ENCODE data around the gene CYP11A1. TPM values are rescaled to one million over a fixed set of nuclear protein-coding genes. Genes with fewer than 3 reads are reported as not detected.
A peak's percentile ranks its signal among the peaks of the same experiment; 100 is the strongest.

The CYP11A1 gene
- total and polyA plus RNA-seq, 7 donors = 0.14 to 5.0 (median 0.61) TPM

- no peaks in the 10 kb centered on the region for H3K9me3 ChIP-seq
- DNase-seq (no peak), ATAC-seq (no peak)
- intact Hi-C loops (cut with DNase I) = loop anchor here in 1 of 2 donors (5.0 kb wide), 1 partner anchor 106 kb away; no protein-coding TSS in a partner anchor
- no peaks in the 10 kb centered on the region for H3K27me3 ChIP-seq (ENCODE audit: insufficient read depth in 3 of 3, low read length in 2 of 3)
- TF ChIP-seq CTCF (IDR thresholded peaks at IDR 0.05) = no peak
- H3K4me1 ChIP-seq = no peaks in the 10 kb centered on the region
- H3K27ac ChIP-seq = no peak overlapping the region
- H3K36me3 ChIP-seq (ENCODE audit: insufficient read depth in 1 of 2, low read depth in 1 of 2) = no peaks in the 10 kb centered on the region
- 56 to 77% (median 74%) methylated on average over 2 of the region's 2 CpGs for WGBS, 3 donors
- no peak overlapping the region for H3K4me3 ChIP-seq
Measured at GRCh38 chr15:74381190-74381453, 13.7 kb upstream of the CYP11A1 start.

- no peaks in the 10 kb centered on the region for H3K27me3 ChIP-seq (ENCODE audit: insufficient read depth in 3 of 3, low read length in 2 of 3)
- ATAC-seq = no peak
- TF ChIP-seq CTCF (IDR thresholded peaks at IDR 0.05) = no peak
- no peaks in the 10 kb centered on the region for H3K36me3 ChIP-seq (ENCODE audit: insufficient read depth in 1 of 2, low read depth in 1 of 2)
- peak in 1 of 2 donors; percentile 9 for DNase-seq
- no peak overlapping the region for H3K4me3 ChIP-seq
- no peak overlapping the region for H3K27ac ChIP-seq
- H3K9me3 ChIP-seq = no peaks in the 10 kb centered on the region
- H3K4me1 ChIP-seq = no peaks in the 10 kb centered on the region
- 55 to 69% (median 57%) methylated on average over 12 of the region's 12 CpGs for WGBS, 3 donors
- intact Hi-C loops (cut with DNase I) = loop anchor here in 1 of 2 donors (5.0 kb wide), 1 partner anchor 107 kb away; no protein-coding TSS in a partner anchor
Measured at GRCh38 chr15:74380361-74381189, 13.1 kb upstream of the CYP11A1 start.

DNA sequence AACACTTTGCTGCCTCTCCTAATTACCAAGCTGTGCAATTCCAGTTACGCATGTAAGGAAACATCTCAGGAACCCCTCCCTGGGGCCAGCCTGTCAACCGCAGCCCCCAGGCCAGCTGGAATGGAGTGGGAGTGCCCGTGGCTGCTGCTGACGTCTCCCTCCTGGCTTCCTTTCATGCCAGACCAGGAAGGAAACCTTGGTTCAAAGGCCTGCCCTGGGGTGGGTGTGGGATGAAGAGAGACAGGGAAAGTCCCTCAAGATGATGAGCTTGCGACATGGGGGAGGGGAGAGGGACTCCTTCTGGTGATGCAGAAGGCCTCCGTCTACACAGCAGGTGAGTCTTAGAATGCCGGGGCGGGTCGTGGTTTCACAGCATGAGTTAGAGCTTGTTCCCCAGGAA is 11.4 kb upstream of the CYP11A1 start:
- intact Hi-C loops (cut with DNase I) = loop anchor here (5.0 to 10.0 kb wide), 3 partner anchors 248 to 576 kb away; partner anchors contain the start of gene RPP25 (in 1 of the 2)
- no peak for ATAC-seq
- Histone ChIP-seq H3K4me3 (no peak overlapping the region), H3K27ac (no peak overlapping the region), H3K36me3 (ENCODE audit: insufficient read depth in 1 of 2, low read depth in 1 of 2) (no peaks in the 10 kb centered on the region), H3K9me3 (no peaks in the 10 kb centered on the region), H3K4me1 (no peaks in the 10 kb centered on the region), H3K27me3 (ENCODE audit: insufficient read depth in 3 of 3, low read length in 2 of 3) (no peaks in the 10 kb centered on the region)
- DNase-seq = peak in 1 of 2 donors; percentile 9
- no peak for TF ChIP-seq CTCF (IDR thresholded peaks at IDR 0.05)
- 34 to 48% (median 45%) methylated on average over 9 of the region's 9 CpGs for WGBS, 3 donors

DNA sequence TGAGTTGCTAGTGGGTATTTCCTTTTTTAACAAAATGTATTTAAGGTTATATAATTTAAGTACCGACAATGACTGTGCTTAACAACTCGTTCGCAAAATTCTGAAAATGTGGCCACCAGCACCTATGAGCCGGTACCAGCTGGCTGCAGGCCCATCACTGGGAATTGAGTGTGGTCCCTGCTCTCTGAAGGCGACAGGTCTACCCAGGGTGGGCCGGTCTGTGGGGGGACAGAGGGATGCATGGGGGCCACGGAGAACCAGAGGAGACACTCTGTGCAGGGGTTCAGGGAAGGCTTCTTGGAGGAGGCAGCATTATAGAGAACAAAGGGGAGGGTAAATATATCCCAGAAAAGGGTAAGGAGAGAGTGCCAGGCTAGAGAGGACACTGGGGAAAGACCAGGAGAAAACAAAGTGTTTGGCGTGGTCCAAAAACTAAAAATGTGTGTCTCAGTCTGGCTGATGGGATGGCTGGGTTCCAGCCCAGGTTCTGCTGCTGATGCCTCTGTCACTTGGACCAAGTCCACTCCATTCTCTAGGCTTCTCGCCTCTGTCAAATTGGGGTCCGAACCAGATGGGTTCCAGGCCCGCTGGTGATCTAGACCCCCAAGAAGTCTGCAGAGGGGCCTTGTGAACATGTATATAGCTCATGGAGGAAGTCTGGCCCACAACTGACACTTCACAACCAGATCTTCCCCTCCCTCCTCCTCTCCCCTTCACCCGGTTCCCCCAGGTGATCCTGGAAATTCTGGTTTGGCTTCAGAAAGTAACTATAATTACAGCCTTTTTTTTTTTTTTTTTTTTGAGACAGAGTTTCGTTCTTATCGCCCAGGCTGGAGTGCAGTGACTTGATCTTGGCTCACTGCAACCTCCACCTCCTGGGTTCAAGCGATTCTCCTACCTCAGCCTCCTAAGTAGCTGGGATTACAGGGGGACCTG is 10.7 kb upstream of the CYP11A1 start:
- no peaks in the 10 kb centered on the region for H3K36me3 ChIP-seq (ENCODE audit: insufficient read depth in 1 of 2, low read depth in 1 of 2)
- ATAC-seq = no peak
- no peak overlapping the region for H3K4me3 ChIP-seq
- no peak for TF ChIP-seq CTCF (IDR thresholded peaks at IDR 0.05)
- 79 to 88% (median 80%) methylated on average over 14 to 15 of the region's 15 CpGs for WGBS, 3 donors
- no peaks in the 10 kb centered on the region for H3K4me1 ChIP-seq
- DNase-seq = peak in 1 of 2 donors; percentile 29
- H3K9me3 ChIP-seq = no peaks in the 10 kb centered on the region
- no peaks in the 10 kb centered on the region for H3K27me3 ChIP-seq (ENCODE audit: insufficient read depth in 3 of 3, low read length in 2 of 3)
- intact Hi-C loops (cut with DNase I) = loop anchor here (5.0 to 10.0 kb wide), 3 partner anchors 249 to 577 kb away; partner anchors contain the start of gene RPP25 (in 1 of the 2)
- H3K27ac ChIP-seq = no peak overlapping the region

All from psoas muscle (tissue), 8 donors.